ENCODE results near the gene QSOX2.

DNA sequence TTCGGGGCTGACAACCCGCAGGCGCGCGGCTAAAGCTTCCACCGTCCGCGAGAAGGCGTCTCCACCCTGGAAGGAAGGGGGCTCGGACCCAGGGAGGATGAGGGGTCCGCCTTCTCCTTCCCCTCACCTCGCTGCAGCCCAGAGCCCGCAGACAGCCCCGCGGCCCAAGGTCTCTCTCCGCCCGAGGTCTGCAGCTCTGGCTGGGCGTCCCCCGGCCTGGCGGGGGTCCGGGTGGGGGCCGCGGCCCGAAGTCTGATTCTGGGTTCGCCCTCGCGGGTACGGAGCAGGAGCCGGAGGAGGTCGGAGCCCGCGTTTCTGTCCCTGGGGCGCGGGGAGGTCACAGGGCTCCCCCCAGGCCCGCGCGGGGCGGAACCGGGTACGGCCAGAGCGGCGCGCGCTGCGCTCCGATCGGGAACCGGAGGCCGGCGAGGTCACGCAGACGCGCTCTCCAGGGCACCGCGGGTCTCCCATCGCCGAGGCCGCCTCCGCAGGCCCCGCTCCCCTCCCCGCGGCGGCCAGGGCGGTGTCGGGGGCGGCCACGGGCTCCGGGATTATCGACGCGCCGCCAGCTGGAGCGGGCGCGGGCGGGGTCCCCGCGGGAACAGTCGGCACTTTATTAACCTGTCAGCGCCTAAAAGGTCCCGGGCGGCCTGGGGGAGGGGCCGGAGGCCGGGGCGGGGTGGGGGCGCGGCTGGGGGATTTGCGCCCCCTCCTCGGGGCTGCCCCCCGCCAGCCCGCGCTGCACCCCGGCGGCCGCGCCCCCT is 52.3 kb downstream of the QSOX2 start:
- TF ChIP-seq FOXP2 (optimal IDR thresholded peaks at IDR 0.05; ENCODE audit: borderline replicate concordance, extremely low read depth, extremely low read length, insufficient read depth): no peak
- TF ChIP-seq TAF1 (IDR thresholded peaks at IDR 0.05; ENCODE audit: borderline replicate concordance, insufficient read depth, low read length): no peak

Data from PFSK-1 (cell line).